ENCODE measurements around the gene PALLD.

DNA sequence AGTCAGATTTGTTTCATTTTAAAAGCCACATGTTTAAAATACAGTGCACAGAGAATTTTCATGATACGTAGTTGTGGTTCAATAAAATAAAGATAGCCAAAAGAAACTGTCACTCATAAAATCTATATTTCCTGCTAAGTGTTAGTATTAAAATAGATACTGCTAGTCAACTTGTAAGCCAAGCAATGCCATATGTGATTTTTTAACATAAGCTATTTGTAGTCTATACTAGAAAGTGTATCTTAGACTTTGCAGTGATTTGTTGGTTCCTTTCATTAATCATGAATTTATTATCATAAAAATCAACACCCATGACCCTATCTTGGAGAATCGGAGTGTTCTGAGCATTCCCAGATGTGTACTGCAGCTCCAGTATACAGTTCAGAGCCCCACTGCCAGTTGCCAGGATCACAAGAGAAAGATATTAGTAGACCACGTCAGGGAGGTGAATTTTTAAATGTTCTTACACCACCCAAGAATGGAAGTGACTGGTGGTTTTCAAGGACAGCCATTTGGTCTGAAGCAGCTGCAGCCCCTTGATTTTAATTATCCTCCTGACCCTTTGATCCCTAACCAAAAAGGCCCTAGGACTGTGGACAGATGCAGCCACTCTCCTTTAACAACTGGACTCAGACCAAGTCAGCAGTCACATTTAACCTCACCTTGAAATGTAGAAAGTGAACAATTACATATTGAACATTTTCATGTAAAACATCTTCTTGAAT is 163.1 kb downstream of the PALLD start:
- TF ChIP-seq, protein P1, sequence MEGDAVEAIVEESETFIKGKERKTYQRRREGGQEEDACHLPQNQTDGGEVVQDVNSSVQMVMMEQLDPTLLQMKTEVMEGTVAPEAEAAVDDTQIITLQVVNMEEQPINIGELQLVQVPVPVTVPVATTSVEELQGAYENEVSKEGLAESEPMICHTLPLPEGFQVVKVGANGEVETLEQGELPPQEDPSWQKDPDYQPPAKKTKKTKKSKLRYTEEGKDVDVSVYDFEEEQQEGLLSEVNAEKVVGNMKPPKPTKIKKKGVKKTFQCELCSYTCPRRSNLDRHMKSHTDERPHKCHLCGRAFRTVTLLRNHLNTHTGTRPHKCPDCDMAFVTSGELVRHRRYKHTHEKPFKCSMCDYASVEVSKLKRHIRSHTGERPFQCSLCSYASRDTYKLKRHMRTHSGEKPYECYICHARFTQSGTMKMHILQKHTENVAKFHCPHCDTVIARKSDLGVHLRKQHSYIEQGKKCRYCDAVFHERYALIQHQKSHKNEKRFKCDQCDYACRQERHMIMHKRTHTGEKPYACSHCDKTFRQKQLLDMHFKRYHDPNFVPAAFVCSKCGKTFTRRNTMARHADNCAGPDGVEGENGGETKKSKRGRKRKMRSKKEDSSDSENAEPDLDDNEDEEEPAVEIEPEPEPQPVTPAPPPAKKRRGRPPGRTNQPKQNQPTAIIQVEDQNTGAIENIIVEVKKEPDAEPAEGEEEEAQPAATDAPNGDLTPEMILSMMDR (optimal IDR thresholded peaks at IDR 0.05 in 1 of 3, IDR thresholded peaks at IDR 0.05 in 1 of 3, conservative IDR thresholded peaks at IDR 0.05 in 1 of 3; ENCODE audit: extremely low read depth in 1 of 3, insufficient read depth in 2 of 3, low read length in 3 of 3): no peak
- TF ChIP-seq EZH2 (IDR thresholded peaks at IDR 0.05; ENCODE audit: low read length): no peak

Data from keratinocyte (primary cell).